Subcutaneous adipose tissue (tissue), 4 donors: Measurements from ENCODE around the gene CAPN7. TPM values are rescaled to one million over a fixed set of nuclear protein-coding genes. Genes with fewer than 3 reads are reported as not detected.

Source experiments
- CTCF ChIP-seq: fragments of 450-650 bp; IDR thresholded peaks from one replicate; pipeline ENCODE4 v1.5.1; 2016; ENCODE audit warnings: low read depth, mild to moderate bottlenecking, control low read depth, antibody characterized with exemption, moderate library complexity
- total RNA-seq, 4 donors: library from RNA; depleted of rRNA; stranded (reverse); fragments of >200 nt; gene quantifications; one replicate each; pipeline ENCODE4 v1.1.0, GENCODE V29; 2016

The CAPN7 gene
- total RNA-seq, 4 donors from 2014 or later, result 69.1 to 79.5 (median 77.4) TPM

DNA sequence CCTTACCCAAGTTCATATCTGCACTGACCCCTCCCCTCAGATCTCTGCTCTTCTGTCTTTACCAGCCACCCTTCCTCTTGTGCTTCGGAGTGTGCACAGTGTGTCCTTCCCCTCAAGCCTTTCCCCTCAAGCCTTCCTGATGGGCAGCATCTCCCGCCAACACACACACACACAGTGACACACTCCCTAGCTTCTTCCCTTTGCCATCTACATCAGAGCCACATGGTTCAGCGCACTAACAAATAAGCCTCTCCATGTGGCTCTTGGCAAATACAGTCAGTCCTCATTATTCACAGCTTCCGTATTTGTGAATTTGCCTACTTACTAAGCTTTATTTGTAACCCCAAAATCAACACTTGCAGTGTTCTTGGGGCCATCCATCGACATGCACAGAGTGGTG lies 88.9 kb downstream of the CAPN7 start:
- TF ChIP-seq CTCF, result no peak

- TF ChIP-seq CTCF, result no peak
Measured at GRCh38 chr3:15295506-15295905, 89.5 kb downstream of the CAPN7 start.

- no peak for TF ChIP-seq CTCF
Measured at GRCh38 chr3:15297608-15298350, 91.7 kb downstream of the CAPN7 start.

DNA sequence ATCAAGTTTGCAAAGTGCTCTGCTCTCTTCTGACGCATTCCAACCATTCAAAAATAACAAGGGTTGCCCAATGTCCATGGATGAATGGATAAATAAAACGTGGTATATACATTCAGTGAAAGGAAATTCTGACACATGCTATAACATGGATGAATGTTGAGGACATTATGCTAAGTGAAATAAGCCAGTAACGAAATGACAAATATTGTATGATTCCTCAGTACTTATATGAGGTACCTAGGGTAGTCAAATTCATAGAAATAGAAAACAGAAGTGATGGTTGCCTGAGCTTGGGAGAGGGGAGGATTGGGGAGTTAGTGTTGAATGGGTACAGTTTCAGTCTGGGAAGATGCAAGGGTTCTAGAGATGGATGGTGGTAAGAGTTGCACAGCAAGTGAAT lies 92.5 kb downstream of the CAPN7 start:
- no peak for TF ChIP-seq CTCF

DNA sequence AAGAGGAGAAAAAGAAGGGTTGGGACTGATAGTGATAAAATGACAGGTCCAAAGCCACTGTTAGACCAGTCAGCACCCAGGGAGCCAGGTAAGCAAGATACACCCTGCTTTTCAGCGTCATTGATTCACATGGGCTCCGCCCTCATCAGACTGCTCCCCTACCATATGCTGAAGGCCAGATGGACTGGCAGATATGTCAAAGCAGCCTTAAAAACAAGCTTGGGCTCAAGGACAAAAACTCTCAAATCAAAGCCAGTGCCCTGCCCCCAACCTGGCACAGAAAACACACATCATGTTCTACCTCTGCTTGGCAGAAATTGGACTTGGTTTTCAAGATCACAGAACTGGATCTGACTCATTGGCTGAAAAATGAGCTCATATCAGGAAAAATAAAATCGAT lies 93.0 kb downstream of the CAPN7 start:
- no peak for TF ChIP-seq CTCF

DNA sequence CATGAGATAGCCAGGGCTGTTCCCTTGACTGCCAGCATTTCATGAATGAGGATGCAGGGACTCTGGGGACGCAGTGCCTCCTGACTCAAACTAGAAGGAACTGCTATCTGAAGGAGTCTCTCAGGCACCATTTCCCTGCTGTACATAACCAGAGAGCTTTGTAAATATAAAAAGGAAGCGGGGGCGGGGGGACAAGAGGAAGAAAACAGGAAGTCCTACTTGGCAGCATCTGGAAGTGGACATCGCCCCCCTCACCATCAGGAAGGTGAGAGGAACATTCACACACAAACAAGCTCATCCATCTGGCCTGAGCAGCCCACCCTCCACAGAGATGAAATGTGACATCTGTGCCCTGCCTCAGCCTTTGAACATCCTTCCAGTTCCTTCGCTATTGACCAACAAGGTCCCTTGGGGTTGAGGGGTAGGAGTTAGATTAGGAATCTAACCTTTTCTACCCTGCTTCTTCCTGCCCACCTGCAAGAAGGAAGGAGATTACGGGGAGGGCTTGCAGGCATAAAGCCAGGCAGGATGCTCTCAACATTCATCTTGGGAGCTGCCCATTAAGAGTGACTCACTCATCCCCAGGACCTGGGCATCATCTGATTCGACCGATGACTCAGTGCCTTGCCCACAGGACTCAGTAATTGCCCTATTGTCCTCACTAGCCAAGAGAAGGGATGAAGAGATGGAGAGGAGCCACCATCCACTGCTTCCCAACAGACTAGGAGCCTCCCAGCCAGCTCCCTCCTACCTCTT lies 94.5 kb downstream of the CAPN7 start:
- no peak for TF ChIP-seq CTCF

- TF ChIP-seq CTCF, result no peak
Measured at GRCh38 chr3:15301761-15302160, 95.7 kb downstream of the CAPN7 start.

Other genes starting within 250 kb of the CAPN7 start
- 10 to 100 TPM; 11.9 to 28.6 (median 23.5) TPM for gene MRPS25, start 140.9 kb upstream of the CAPN7 start, total RNA-seq
- 10 to 100 TPM; 18.7 to 28.0 (median 26.2) TPM for gene RBSN, start 107.1 kb upstream of the CAPN7 start, total RNA-seq
- 10 to 100 TPM; 67.5 to 90.6 (median 83.7) TPM for gene SH3BP5, start 126.3 kb downstream of the CAPN7 start, total RNA-seq
- gene METTL6, start 221.3 kb downstream of the CAPN7 start, total RNA-seq, result 10 to 100 TPM in 3 of 4 donors, 1 to 10 TPM in 1; 6.0 to 15.8 (median 13.1) TPM
- 10 to 100 TPM; 18.5 to 33.4 (median 21.6) TPM for gene EAF1, start 221.4 kb downstream of the CAPN7 start, total RNA-seq